Measurements from ENCODE around the gene IGLON5. TPM values are rescaled to one million over a fixed set of nuclear protein-coding genes. Genes with fewer than 3 reads are reported as not detected.
A peak's percentile ranks its signal among the peaks of the same experiment; 100 is the strongest.

The IGLON5 gene
- polyA plus RNA-seq, 3 donors: 0.05 TPM; not detected in 2

GRCh38 chr19:51368366-51369282 lies 57.2 kb downstream of the IGLON5 start, which contains the start of gene CLDND2:
CLDND2 (minus strand) TSS chr19:51369003; CDS start chr19:51368577, 426 bp downstream.
- 7% methylated on average over 15 of the region's 23 CpGs for WGBS (ENCODE audit: insufficient coverage)
- Mint-ChIP-seq H3K4me3 (peak within 1 kb of the TSS; percentile 96 to 99), H3K27ac (peak within 1 kb of the TSS; percentile 93 to 99 (median 97)), H3K9me3 (no peaks in the 10 kb centered on the region), H3K36me3 (peaks cover 3 to 5% of the 10 kb centered on the region in 2 donors), H3K4me1 (peaks cover 74% of the 10 kb centered on the region), H3K27me3 (ENCODE audit: low read depth in 3 of 3) (peaks cover 0 to 6% (median 0%) of the 10 kb centered on the region in 3 donors)
- intact Hi-C loops (cut with micrococcal nuclease): loop anchor here in 1 of 2 donors (5.0 kb wide), 1 partner anchor 41 kb away; no protein-coding TSS in a partner anchor
- peak in 2 of 3 donors; percentile 22 to 36 for DNase-seq
- peaks cover 59 to 87% of the 10 kb centered on the region in 2 donors for H3K4me1 ChIP-seq (ENCODE audit: control insufficient read depth in 1 of 2, insufficient read depth in 2 of 2, low read length in 2 of 2)
- H3K36me3 ChIP-seq (replicated peaks in 1 of 2; ENCODE audit: control insufficient read depth in 1 of 2, insufficient read depth in 2 of 2, low read length in 2 of 2): no peaks in the 10 kb centered on the region
- TF ChIP-seq CTCF (IDR thresholded peaks at IDR 0.05): no peak
- peaks cover 67% of the 10 kb centered on the region for H3K79me2 ChIP-seq (ENCODE audit: insufficient read depth, low read length)
- H2AFZ ChIP-seq (ENCODE audit: insufficient read depth, low read depth, low read length, poor library complexity, severe bottlenecking): peak within 1 kb of the TSS; percentile 90
- H3K9me3 ChIP-seq (replicated peaks in 1 of 2; ENCODE audit: control insufficient read depth in 1 of 2, insufficient read depth in 1 of 2, low read length in 2 of 2): no peaks in the 10 kb centered on the region
- H3K27ac ChIP-seq (ENCODE audit: low read depth in 1 of 2, low read length in 2 of 2): peak within 1 kb of the TSS; percentile 92 to 93
- no peaks in the 10 kb centered on the region for H3K27me3 ChIP-seq (ENCODE audit: control insufficient read depth in 2 of 2, insufficient read depth in 2 of 2, low read length in 2 of 2)
- peak within 1 kb of the TSS; percentile 80 for H3K9ac ChIP-seq (ENCODE audit: insufficient read depth, low read length, poor library complexity, severe bottlenecking)
- H3K4me2 ChIP-seq (replicated peaks; ENCODE audit: extremely low read depth, low read length, poor library complexity, severe bottlenecking): peak within 1 kb of the TSS; percentile 100
- peak within 1 kb of the TSS; percentile 89 to 93 (median 91) for H3K4me3 ChIP-seq (replicated peaks in 1 of 3; ENCODE audit: low read depth in 2 of 3, low read length in 3 of 3)
- H4K20me1 ChIP-seq (ENCODE audit: insufficient read depth, low read length): no peaks in the 10 kb centered on the region

- Mint-ChIP-seq H3K4me1 (peaks cover 72% of the 10 kb centered on the region), H3K9me3 (peaks cover 0 to 1% (median 0%) of the 10 kb centered on the region in 7 donors), H3K36me3 (no peaks in the 10 kb centered on the region), H3K27ac (peak overlapping the region in 2 of 7 donors; percentile 71 to 81), H3K27me3 (ENCODE audit: low read depth in 3 of 3) (peaks cover 0 to 6% (median 0%) of the 10 kb centered on the region in 3 donors), H3K4me3 (peak overlapping the region in 1 of 2 donors; percentile 1)
- no peak overlapping the region for H3K9ac ChIP-seq (ENCODE audit: insufficient read depth, low read length, poor library complexity, severe bottlenecking)
- H3K4me2 ChIP-seq (replicated peaks; ENCODE audit: extremely low read depth, low read length, poor library complexity, severe bottlenecking): no peak overlapping the region
- intact Hi-C loops (cut with micrococcal nuclease): no loop called here
- H4K20me1 ChIP-seq (ENCODE audit: insufficient read depth, low read length): no peaks in the 10 kb centered on the region
- DNase-seq: no peak
- H3K79me2 ChIP-seq (ENCODE audit: insufficient read depth, low read length): peaks cover 56% of the 10 kb centered on the region
- H3K27me3 ChIP-seq (ENCODE audit: control insufficient read depth in 2 of 2, insufficient read depth in 2 of 2, low read length in 2 of 2): no peaks in the 10 kb centered on the region
- H3K4me1 ChIP-seq (ENCODE audit: control insufficient read depth in 1 of 2, insufficient read depth in 2 of 2, low read length in 2 of 2): peaks cover 57 to 78% of the 10 kb centered on the region in 2 donors
- no peaks in the 10 kb centered on the region for H3K36me3 ChIP-seq (replicated peaks in 1 of 2; ENCODE audit: control insufficient read depth in 1 of 2, insufficient read depth in 2 of 2, low read length in 2 of 2)
- no peak overlapping the region for H3K4me3 ChIP-seq (replicated peaks in 1 of 3; ENCODE audit: low read depth in 2 of 3, low read length in 3 of 3)
- no peaks in the 10 kb centered on the region for H3K9me3 ChIP-seq (replicated peaks in 1 of 2; ENCODE audit: control insufficient read depth in 1 of 2, insufficient read depth in 1 of 2, low read length in 2 of 2)
- H2AFZ ChIP-seq (ENCODE audit: insufficient read depth, low read depth, low read length, poor library complexity, severe bottlenecking): no peak overlapping the region
- H3K27ac ChIP-seq (ENCODE audit: low read depth in 1 of 2, low read length in 2 of 2): no peak overlapping the region
- no peak for TF ChIP-seq CTCF (IDR thresholded peaks at IDR 0.05)
- WGBS (ENCODE audit: insufficient coverage): 93% methylated on average over 3 of the region's 4 CpGs
These were observed 58.8 kb downstream of the IGLON5 start for GRCh38 chr19:51370230-51370629.
